Stimulated activated CD8-positive, alpha-beta memory T cell treated with anti-CD3 and anti-CD28 coated beads, Interleukin-4, amount 100 ng/mL, for 48 hours (primary cell): ENCODE data around the gene HOXA9.

ENCODE experiments used
- DNase-seq: peaks from one replicate; pipeline ENCODE4 v3.0.0-alpha.2; 2020

Gene HOXA9

GRCh38 chr7:27200761-27201579, 35.6 kb upstream of the HOXA9 start:
- no peak for DNase-seq

GRCh38 chr7:27199849-27200760, 34.8 kb upstream of the HOXA9 start, which contains the start of gene HOXA13:
Gene HOXA13, minus strand, starts transcription at chr7:27200091. Its CDS starts 14 bp downstream, at chr7:27200077.
- no peak for DNase-seq

GRCh38 chr7:27198871-27199801, 33.8 kb upstream of the HOXA9 start:
- DNase-seq = no peak

- peak; percentile 25 for DNase-seq
These were observed 33.0 kb upstream of the HOXA9 start for GRCh38 chr7:27198138-27198841.

- no peak for DNase-seq
These were observed 32.1 kb upstream of the HOXA9 start for GRCh38 chr7:27197137-27198042.

- DNase-seq = peak; percentile 91
These were observed 31.0 kb upstream of the HOXA9 start for GRCh38 chr7:27196287-27196767.

GRCh38 chr7:27194686-27195379, 29.5 kb upstream of the HOXA9 start:
- DNase-seq = peak; percentile 16

- no peak for DNase-seq
These were observed 28.6 kb upstream of the HOXA9 start for GRCh38 chr7:27194002-27194352.

GRCh38 chr7:27193335-27194001, 28.1 kb upstream of the HOXA9 start:
- DNase-seq = peak; percentile 17

GRCh38 chr7:27192546-27193334, 27.4 kb upstream of the HOXA9 start:
- peak; percentile 28 for DNase-seq

- peak; percentile 24 for DNase-seq
These were observed 26.7 kb upstream of the HOXA9 start for GRCh38 chr7:27191833-27192545.

GRCh38 chr7:27191161-27191731, 25.9 kb upstream of the HOXA9 start:
- peak; percentile 21 for DNase-seq

GRCh38 chr7:27189997-27190748, 24.8 kb upstream of the HOXA9 start:
- DNase-seq = peak; percentile 13

- DNase-seq = peak; percentile 22
These were observed 24.1 kb upstream of the HOXA9 start for GRCh38 chr7:27189295-27189996.

GRCh38 chr7:27188386-27189294, 23.3 kb upstream of the HOXA9 start:
- DNase-seq = peak; percentile 41
